Measurements from ENCODE around the gene USP47.

Gene USP47

DNA sequence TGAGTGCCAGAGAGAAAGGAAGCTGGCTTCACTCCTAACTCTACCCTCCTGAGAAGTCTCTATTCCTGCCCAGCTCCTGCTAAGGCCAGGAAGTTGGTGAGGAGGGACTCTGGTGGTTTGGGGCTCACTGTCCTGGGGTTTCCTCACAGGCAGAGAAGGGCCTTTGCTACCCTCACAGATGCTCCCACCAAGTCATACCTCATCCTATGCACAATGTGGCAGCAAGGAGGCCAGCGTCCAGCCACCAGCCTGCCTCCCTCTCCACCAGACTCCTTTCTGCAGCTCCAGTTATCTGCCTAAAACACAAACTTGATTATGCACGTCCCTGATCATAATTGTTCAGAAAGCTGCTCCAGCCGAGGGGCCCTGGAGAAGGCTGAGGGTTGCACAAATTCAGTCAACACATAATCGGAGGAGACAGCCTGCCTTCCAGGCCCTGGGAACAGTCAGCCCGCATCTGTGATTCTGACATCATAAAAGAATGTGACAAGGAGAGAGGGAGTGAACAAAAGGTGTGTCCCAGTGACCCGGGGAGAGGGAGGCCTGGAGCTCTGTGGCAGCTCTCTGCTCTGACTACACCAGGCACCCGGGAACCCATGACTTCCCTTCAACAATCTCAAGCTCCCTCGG, 137.8 kb downstream of the USP47 start:
- no peak for DNase-seq (ENCODE audit: insufficient read length, low spot score)
- no peak for FAIRE-seq
- TF ChIP-seq, protein P1, sequence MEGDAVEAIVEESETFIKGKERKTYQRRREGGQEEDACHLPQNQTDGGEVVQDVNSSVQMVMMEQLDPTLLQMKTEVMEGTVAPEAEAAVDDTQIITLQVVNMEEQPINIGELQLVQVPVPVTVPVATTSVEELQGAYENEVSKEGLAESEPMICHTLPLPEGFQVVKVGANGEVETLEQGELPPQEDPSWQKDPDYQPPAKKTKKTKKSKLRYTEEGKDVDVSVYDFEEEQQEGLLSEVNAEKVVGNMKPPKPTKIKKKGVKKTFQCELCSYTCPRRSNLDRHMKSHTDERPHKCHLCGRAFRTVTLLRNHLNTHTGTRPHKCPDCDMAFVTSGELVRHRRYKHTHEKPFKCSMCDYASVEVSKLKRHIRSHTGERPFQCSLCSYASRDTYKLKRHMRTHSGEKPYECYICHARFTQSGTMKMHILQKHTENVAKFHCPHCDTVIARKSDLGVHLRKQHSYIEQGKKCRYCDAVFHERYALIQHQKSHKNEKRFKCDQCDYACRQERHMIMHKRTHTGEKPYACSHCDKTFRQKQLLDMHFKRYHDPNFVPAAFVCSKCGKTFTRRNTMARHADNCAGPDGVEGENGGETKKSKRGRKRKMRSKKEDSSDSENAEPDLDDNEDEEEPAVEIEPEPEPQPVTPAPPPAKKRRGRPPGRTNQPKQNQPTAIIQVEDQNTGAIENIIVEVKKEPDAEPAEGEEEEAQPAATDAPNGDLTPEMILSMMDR (IDR thresholded peaks at IDR 0.05; ENCODE audit: insufficient read depth, missing control alignments) = no peak

DNA sequence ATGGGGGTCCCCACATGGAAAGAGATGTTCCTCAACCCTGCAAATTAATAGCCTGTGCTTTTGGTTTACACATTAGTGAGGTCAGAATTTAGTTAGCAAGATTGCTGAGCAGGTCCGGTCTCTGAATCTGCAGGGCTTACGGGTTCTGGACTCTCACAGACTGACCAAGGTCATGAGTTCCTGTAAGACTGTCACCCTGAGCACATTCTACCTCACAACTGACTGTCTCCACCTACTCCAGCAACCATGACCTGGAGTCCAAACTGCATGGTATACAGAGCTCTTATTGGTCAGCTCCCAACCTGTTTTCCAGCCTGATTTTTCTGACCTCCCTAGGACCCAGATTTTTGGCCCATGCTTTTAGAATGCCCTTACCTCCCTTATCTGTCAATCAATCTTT, 138.4 kb downstream of the USP47 start:
- FAIRE-seq (no peak), DNase-seq (ENCODE audit: insufficient read length, low spot score) (no peak)
- TF ChIP-seq, protein P1 (IDR thresholded peaks at IDR 0.05; ENCODE audit: insufficient read depth, missing control alignments) = no peak

DNA sequence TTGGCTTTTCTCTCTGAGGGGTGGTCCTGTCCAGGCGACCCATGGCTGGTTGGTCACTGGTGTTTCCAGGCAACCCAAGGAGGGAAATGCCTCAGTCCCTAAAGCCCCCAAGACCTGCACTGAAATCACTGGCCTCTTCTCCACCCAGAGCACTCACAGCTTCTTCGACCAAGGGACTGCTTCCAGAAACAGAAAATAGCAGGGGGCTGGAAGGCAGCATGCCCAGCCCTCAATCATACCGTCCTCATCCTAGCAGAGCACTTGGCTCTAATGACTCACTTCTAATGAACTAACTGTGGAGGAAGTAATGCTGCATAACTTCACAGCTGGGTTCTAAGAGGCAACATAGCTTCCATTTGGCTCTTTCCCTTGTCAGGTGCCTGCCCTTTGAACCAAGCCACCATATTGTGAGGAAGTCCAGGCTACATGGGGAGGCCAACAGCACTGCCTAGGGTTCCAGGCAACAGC, 139.1 kb downstream of the USP47 start:
- FAIRE-seq (no peak), DNase-seq (ENCODE audit: insufficient read length, low spot score) (no peak)

DNA sequence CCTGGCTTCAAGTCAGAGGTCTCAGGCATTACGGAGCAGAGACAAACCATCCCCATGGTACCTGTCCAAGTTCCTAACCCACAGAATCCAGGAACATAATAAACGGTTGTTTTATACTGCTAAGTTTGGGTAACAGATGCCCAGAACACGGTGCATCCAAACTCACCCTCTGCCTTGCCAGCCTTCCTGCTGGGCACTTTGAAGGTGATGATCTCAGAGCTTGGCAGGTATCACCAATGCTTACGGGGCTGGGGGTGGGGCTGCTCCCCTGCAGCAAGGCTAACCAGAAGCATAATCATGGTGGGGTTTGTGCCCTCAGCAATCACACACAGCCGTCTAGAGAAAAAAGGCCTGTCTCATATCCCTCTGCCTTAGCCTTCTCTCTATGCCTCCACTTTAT, 139.6 kb downstream of the USP47 start:
- no peak for FAIRE-seq
- TF ChIP-seq, protein P1 (IDR thresholded peaks at IDR 0.05; ENCODE audit: insufficient read depth, missing control alignments) = no peak
- DNase-seq (ENCODE audit: insufficient read length, low spot score) = no peak

More for the DNA sequence above, 139.1 kb downstream of the USP47 start:
- TF ChIP-seq, protein P1 (IDR thresholded peaks at IDR 0.05; ENCODE audit: insufficient read depth, missing control alignments) = no peak

DNA sequence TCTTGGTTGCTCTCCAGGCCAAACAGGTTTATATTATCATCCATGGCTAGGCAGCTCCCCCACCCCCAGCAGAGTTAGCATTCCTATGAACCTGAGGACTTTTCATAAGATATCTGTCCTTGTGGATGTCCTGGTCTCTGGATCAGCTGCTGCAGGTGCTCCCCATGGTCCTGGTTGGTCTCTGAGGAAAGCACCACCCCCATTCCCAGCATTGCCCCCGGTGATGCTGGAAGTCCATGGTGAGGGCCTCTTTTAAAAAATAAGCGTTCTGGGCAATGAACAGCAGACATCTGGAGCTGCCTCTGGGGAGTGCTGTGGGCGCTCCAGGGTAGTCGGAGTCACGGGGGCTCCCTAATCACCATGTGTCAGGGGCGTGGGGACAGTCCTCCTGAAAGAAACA, 140.1 kb downstream of the USP47 start:
- TF ChIP-seq, protein P1 (IDR thresholded peaks at IDR 0.05; ENCODE audit: insufficient read depth, missing control alignments) = no peak
- DNase-seq (ENCODE audit: insufficient read length, low spot score) (no peak), FAIRE-seq (no peak)

DNA sequence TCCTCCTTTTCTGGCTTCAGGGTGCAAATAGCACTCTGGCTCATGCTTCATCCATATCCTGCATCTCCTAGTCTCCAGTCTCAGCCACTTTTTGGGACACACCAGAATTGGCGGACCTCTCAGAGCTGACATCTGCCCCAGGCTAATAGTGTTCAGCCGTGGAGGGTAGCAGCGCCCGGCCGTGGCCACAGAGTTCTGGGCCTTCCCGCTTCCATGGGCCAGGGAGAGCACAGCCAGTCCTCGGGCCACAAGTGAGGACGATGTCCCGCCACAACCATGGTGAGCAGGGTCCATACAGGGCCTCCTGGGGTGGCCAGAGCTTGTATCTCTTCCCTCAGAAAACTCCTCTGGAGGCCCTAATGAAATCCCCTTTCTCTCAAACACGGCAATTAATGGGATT, 140.7 kb downstream of the USP47 start:
- DNase-seq (ENCODE audit: insufficient read length, low spot score) (no peak), FAIRE-seq (no peak)
- TF ChIP-seq, protein P1 (IDR thresholded peaks at IDR 0.05; ENCODE audit: insufficient read depth, missing control alignments) = no peak

DNA sequence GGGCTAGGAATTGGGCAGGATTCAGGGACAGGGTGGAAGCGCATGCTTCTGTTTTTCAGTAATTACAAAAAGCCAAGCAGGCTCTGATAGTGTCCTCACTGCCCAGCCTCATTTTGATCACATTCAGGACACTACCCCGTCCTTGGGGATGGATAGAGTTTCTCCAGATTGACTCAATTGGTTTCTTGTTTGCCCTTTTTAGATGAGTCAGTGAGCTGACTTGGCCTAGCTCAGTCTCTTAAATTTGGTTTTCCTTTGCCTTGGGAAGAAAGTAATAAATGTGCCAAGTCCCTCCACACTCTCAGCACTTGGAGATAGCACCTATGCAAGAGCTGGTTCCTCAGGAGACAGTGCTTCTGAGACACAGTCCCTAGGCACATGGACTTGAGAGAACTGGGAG, 141.2 kb downstream of the USP47 start:
- DNase-seq (ENCODE audit: insufficient read length, low spot score) (no peak), FAIRE-seq (no peak)
- TF ChIP-seq, protein P1 (IDR thresholded peaks at IDR 0.05; ENCODE audit: insufficient read depth, missing control alignments) = no peak

Measured in D721Med (cell line).